ENCODE measurements around the gene B4GALT1.
A peak's percentile ranks its signal among the peaks of the same experiment; 100 is the strongest.

The B4GALT1 gene

DNA sequence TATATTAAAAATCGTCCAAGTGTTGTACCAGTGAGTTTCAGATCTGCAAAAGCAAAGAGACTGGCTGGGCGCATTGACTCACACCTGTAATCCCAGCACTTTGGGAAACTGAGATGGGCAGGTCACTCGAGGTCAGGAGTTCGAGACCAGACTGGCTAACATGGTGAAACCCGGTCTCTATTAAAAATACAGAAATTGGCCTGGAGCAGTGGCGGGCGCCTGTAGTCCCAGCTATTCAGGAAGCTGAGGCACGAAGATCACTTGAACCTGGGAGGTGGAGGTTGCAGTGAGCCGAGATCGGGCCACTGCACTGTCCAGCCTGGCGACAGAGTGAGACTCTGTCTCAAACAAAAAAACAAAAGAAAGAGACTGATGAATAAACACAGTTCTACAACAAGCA is 18.3 kb upstream of the B4GALT1 start:
- Histone ChIP-seq H3K9ac (ENCODE audit: low read depth in 1 of 2, low read length in 2 of 2) (no peak overlapping the region), H3K9me3 (ENCODE audit: control insufficient read depth in 2 of 2, low read length in 2 of 2) (no peaks in the 10 kb centered on the region), H3K4me3 (ENCODE audit: low read length in 2 of 2) (no peak overlapping the region), H3K27ac (ENCODE audit: low read depth in 2 of 2, low read length in 2 of 2) (peak overlapping the region in 1 of 2 donors; percentile 20), H3K27me3 (ENCODE audit: control insufficient read depth in 2 of 2, insufficient read depth in 2 of 2, low read length in 2 of 2) (peaks cover 0 to 3% of the 10 kb centered on the region in 2 donors), H3K4me1 (ENCODE audit: control insufficient read depth in 2 of 2, insufficient read depth in 2 of 2, low read length in 2 of 2) (peaks cover 14 to 17% of the 10 kb centered on the region in 2 donors), H3K36me3 (ENCODE audit: control insufficient read depth in 2 of 2, insufficient read depth in 2 of 2, low read length in 2 of 2) (no peaks in the 10 kb centered on the region)

DNA sequence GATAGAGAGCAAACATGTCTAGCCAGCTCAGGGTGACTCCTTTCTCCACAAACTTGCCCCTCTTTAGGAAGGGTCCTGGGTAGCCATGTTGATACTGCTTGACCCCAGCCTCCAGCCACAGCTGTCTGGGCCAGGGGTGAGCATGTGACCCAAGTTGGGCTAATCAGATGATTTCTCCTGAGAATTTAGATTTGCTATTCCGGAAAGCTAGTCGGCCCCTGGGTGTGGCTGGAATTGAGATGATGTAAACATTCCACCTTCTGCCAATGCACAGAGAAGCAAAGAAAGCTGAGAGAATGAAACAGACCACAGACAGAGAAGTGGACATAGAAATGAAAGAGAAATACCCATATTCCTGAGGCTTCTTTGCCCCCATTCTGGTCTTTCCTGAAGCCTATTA is 17.8 kb upstream of the B4GALT1 start:
- Histone ChIP-seq H3K27me3 (ENCODE audit: control insufficient read depth in 2 of 2, insufficient read depth in 2 of 2, low read length in 2 of 2) (peaks cover 0 to 3% of the 10 kb centered on the region in 2 donors), H3K36me3 (ENCODE audit: control insufficient read depth in 2 of 2, insufficient read depth in 2 of 2, low read length in 2 of 2) (no peaks in the 10 kb centered on the region), H3K9ac (ENCODE audit: low read depth in 1 of 2, low read length in 2 of 2) (no peak overlapping the region), H3K4me1 (ENCODE audit: control insufficient read depth in 2 of 2, insufficient read depth in 2 of 2, low read length in 2 of 2) (peaks cover 14 to 17% of the 10 kb centered on the region in 2 donors), H3K27ac (ENCODE audit: low read depth in 2 of 2, low read length in 2 of 2) (peak overlapping the region in 1 of 2 donors; percentile 30), H3K4me3 (ENCODE audit: low read length in 2 of 2) (no peak overlapping the region), H3K9me3 (ENCODE audit: control insufficient read depth in 2 of 2, low read length in 2 of 2) (no peaks in the 10 kb centered on the region)

DNA sequence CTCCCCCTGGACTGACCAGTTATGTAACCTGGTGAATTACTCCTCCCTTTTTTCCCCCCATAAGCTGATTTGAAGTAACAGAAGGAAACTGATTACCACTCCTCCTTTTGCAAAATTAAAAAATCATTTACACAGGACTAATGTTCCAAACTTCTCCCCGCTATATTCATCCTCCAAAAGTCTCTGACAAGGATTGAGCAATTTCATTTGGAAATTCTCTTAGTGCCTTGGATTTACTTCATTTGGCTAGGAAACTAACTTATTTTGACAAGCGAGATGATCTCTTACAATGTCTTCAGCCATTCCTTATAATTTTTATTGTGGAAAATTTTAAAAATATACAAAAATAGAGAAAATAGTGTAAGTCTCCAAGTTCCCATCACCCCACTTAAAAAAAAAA is 15.4 kb upstream of the B4GALT1 start:
- Histone ChIP-seq H3K9ac (ENCODE audit: low read depth in 1 of 2, low read length in 2 of 2) (no peak overlapping the region), H3K36me3 (ENCODE audit: control insufficient read depth in 2 of 2, insufficient read depth in 2 of 2, low read length in 2 of 2) (no peaks in the 10 kb centered on the region), H3K4me3 (ENCODE audit: low read length in 2 of 2) (no peak overlapping the region), H3K27me3 (ENCODE audit: control insufficient read depth in 2 of 2, insufficient read depth in 2 of 2, low read length in 2 of 2) (peaks cover 0 to 3% of the 10 kb centered on the region in 2 donors), H3K9me3 (ENCODE audit: control insufficient read depth in 2 of 2, low read length in 2 of 2) (no peaks in the 10 kb centered on the region), H3K4me1 (ENCODE audit: control insufficient read depth in 2 of 2, insufficient read depth in 2 of 2, low read length in 2 of 2) (peaks cover 14 to 17% of the 10 kb centered on the region in 2 donors), H3K27ac (ENCODE audit: low read depth in 2 of 2, low read length in 2 of 2) (no peak overlapping the region)

DNA sequence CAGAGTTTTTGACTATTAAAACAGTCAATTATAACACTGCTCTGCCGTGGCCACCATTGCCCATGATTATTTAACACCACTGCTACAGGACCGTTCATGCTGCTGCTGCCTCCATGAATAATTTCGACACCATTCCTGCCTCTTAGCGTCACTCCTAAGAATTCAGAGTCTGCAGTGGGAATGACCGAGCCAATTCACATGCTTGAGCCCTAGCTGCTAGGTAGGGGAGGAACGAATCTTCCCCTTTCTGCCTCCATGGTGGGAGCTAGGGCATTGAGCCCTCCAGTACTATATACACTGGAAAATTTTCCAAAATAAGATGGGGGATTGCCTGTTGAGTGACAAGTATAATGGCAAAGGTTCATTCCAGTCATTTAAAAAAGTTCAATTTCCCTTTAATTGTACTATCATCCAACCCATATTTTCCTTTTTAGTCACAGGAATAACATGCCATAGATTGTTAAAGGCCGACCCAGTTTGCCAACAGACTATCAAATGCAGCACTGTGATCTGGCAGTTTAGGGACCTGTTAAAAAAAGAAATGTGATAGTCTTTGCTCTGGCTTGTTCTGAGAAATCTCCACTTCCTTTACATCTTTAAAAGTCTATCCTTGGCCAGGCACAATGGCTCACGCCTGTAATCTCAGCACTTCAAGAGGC is 13.5 kb upstream of the B4GALT1 start:
- Histone ChIP-seq H3K27me3 (ENCODE audit: control insufficient read depth in 2 of 2, insufficient read depth in 2 of 2, low read length in 2 of 2) (peaks cover 0 to 3% of the 10 kb centered on the region in 2 donors), H3K27ac (ENCODE audit: low read depth in 2 of 2, low read length in 2 of 2) (no peak overlapping the region), H3K9me3 (ENCODE audit: control insufficient read depth in 2 of 2, low read length in 2 of 2) (no peaks in the 10 kb centered on the region), H3K4me1 (ENCODE audit: control insufficient read depth in 2 of 2, insufficient read depth in 2 of 2, low read length in 2 of 2) (peaks cover 1 to 8% of the 10 kb centered on the region in 2 donors), H3K36me3 (ENCODE audit: control insufficient read depth in 2 of 2, insufficient read depth in 2 of 2, low read length in 2 of 2) (no peaks in the 10 kb centered on the region), H3K9ac (ENCODE audit: low read depth in 1 of 2, low read length in 2 of 2) (no peak overlapping the region), H3K4me3 (ENCODE audit: low read length in 2 of 2) (no peak overlapping the region)

DNA sequence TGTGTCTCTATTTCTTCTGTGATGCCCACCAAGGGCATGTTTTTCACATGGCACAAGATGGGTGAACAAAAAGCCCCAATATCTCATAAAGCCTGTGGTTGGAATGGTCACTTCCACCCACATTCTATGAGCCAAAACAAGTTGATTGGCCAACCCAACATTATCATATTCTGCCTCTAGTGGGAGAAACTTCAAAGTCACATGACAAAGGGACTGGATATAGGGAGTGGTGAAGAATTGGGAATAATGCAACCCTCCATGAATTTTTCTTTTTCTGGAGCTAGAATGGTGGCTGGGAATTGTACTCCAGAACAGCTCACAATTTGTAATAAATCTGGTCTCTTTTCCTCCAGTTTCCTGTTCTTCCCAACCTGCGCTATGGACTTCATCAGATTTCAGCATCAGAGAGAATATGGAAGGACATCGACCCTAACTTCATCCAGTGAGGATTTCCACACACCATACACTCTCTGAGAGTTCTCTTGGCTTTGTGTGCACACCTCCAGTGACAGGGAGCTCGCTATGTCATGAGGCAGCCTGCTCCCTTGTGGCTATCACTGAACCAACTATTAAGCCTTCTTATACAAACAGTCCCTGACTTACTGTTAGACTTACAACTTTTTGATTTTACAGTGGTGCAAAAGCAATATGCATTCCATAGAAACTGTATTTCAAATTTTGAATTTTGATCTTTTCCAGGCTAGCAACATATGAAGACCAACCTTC is 12.0 kb upstream of the B4GALT1 start:
- Histone ChIP-seq H3K27me3 (ENCODE audit: control insufficient read depth in 2 of 2, insufficient read depth in 2 of 2, low read length in 2 of 2) (peaks cover 0 to 3% of the 10 kb centered on the region in 2 donors), H3K27ac (ENCODE audit: low read depth in 2 of 2, low read length in 2 of 2) (no peak overlapping the region), H3K36me3 (ENCODE audit: control insufficient read depth in 2 of 2, insufficient read depth in 2 of 2, low read length in 2 of 2) (no peaks in the 10 kb centered on the region), H3K9ac (ENCODE audit: low read depth in 1 of 2, low read length in 2 of 2) (no peak overlapping the region), H3K4me1 (ENCODE audit: control insufficient read depth in 2 of 2, insufficient read depth in 2 of 2, low read length in 2 of 2) (no peaks in the 10 kb centered on the region), H3K4me3 (ENCODE audit: low read length in 2 of 2) (no peak overlapping the region), H3K9me3 (ENCODE audit: control insufficient read depth in 2 of 2, low read length in 2 of 2) (no peaks in the 10 kb centered on the region)

DNA sequence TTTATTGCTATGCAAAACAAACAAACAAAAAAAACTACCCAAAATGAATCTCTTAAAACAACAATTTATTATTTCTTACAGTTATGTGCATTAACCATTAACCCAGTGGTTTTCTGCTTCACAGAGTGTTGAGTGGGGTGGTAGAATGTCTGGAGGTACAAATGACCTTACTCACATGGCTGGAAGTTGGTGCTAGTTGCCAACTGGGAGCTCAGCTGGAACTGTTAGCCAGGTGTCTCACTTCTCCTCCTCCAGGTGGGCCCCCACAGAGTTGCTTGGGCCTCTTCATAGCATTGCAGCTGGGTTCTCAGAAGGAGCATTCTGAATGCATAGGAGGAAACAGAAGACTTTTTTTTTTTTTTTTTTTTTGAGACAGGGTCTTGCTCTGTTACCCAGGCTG is 10.5 kb upstream of the B4GALT1 start:
- Histone ChIP-seq H3K9me3 (ENCODE audit: control insufficient read depth in 2 of 2, low read length in 2 of 2) (no peaks in the 10 kb centered on the region), H3K27ac (ENCODE audit: low read depth in 2 of 2, low read length in 2 of 2) (no peak overlapping the region), H3K27me3 (ENCODE audit: control insufficient read depth in 2 of 2, insufficient read depth in 2 of 2, low read length in 2 of 2) (peaks cover 0 to 3% of the 10 kb centered on the region in 2 donors), H3K9ac (ENCODE audit: low read depth in 1 of 2, low read length in 2 of 2) (no peak overlapping the region), H3K4me1 (ENCODE audit: control insufficient read depth in 2 of 2, insufficient read depth in 2 of 2, low read length in 2 of 2) (no peaks in the 10 kb centered on the region), H3K36me3 (ENCODE audit: control insufficient read depth in 2 of 2, insufficient read depth in 2 of 2, low read length in 2 of 2) (no peaks in the 10 kb centered on the region), H3K4me3 (ENCODE audit: low read length in 2 of 2) (no peak overlapping the region)

DNA sequence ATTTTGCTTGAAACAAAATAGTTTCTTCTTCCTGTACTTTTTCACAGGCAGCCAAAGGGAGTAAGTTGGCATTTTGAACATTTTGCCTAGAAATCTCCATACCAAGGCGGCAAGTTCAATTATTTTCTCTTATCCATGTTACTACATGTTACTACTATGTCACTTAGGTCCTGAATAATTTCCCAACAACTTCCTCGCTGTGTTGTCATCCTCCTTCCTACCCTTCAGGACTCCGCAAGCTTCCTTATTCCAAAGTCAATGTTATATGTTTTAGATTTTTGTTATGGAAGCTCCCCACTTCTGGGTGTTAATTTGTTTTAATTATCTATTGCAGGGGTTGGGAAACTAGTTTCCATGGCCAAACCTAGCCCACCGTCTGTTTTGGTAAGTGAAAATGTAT is 9.9 kb upstream of the B4GALT1 start:
- Histone ChIP-seq H3K9ac (ENCODE audit: low read depth in 1 of 2, low read length in 2 of 2) (no peak overlapping the region), H3K27ac (ENCODE audit: low read depth in 2 of 2, low read length in 2 of 2) (no peak overlapping the region), H3K4me1 (ENCODE audit: control insufficient read depth in 2 of 2, insufficient read depth in 2 of 2, low read length in 2 of 2) (no peaks in the 10 kb centered on the region), H3K36me3 (ENCODE audit: control insufficient read depth in 2 of 2, insufficient read depth in 2 of 2, low read length in 2 of 2) (no peaks in the 10 kb centered on the region), H3K9me3 (ENCODE audit: control insufficient read depth in 2 of 2, low read length in 2 of 2) (no peaks in the 10 kb centered on the region), H3K27me3 (ENCODE audit: control insufficient read depth in 2 of 2, insufficient read depth in 2 of 2, low read length in 2 of 2) (peaks cover 0 to 3% of the 10 kb centered on the region in 2 donors), H3K4me3 (ENCODE audit: low read length in 2 of 2) (no peak overlapping the region)

DNA sequence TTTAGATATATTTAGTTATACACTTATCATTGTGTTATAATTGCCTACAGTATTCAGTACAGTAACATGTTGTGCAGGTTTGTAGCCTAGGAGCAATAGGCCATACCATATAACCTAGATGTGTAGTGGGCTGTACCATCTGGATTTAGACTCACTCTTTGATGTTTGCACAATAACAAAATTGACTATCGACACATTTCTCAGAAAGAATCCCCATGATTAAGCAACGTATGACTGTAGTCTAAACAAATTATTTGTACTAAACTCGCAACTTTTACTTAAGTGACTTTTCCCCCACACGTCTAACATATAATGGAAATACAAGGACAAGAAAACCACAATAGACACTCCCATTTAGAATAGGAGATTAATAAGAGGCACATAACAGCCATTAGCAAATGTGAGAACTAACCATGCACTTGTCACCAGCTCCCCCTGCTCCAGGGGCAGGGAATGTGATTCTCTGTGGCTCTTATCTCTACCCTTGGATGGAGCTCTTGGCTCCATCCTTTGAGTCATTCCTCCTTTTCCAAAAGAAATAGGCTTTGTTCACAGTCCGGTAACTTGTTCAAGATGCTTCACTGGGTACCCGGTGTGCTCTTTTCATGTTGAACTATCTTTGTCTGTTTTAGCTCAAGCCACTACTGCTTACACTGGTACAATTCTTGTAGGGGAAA is 8.7 kb upstream of the B4GALT1 start:
- H3K9me3 ChIP-seq (ENCODE audit: control insufficient read depth in 2 of 2, low read length in 2 of 2) = no peaks in the 10 kb centered on the region
- no peaks in the 10 kb centered on the region for H3K27me3 ChIP-seq (ENCODE audit: control insufficient read depth in 2 of 2, insufficient read depth in 2 of 2, low read length in 2 of 2)
- H3K4me1 ChIP-seq (ENCODE audit: control insufficient read depth in 2 of 2, insufficient read depth in 2 of 2, low read length in 2 of 2) = no peaks in the 10 kb centered on the region
- H3K9ac ChIP-seq (ENCODE audit: low read depth in 1 of 2, low read length in 2 of 2) = no peak overlapping the region
- H3K27ac ChIP-seq (ENCODE audit: low read depth in 2 of 2, low read length in 2 of 2) = no peak overlapping the region
- no peak overlapping the region for H3K4me3 ChIP-seq (ENCODE audit: low read length in 2 of 2)
- no peaks in the 10 kb centered on the region for H3K36me3 ChIP-seq (ENCODE audit: control insufficient read depth in 2 of 2, insufficient read depth in 2 of 2, low read length in 2 of 2)

DNA sequence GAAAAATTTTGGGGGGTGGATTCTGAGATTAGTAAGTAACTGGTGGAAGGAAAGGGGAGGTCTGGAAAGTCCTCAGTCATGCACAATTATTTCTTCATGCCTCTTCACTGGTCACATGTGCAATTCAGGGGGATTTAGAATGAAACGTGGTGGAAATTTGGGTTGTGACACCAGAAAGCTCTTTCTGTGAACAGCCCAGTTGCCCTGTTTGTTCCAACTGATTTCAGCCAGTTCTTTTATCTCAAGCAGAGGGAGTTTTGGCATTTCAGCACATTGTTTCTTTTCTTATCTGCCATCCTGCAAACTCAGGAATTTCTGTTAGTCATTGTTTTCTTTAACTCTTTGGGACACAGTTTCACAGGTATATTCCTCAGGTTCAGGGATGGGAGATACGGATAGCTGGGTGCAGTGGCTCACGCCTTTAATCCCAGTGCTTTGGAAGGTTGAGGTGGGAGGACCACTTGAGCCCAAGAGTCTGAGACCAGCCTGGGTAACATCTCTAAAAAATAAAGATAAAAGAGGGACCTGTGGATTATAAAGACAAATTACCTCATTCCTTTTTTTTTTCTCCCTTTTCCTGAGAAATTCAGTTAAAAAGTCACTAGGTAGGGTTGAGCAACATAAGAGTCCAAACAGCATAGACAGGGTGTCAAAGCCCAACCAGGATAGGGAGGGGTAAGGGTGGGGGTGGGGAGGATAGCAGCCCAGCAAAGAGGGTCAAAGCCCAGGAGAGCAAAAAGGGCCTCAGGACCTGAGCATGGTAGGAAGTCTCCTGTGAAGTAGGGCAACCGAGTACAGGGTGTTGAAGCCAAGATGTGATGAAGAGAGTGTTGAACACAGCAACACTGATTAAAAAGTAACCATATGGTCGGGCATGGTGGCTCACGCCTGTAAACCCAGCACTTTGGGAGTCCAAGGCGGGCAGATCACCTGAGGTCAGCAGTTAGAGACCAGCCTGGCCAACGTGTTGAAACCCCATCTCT is 5.4 kb upstream of the B4GALT1 start:
- Histone ChIP-seq H3K9me3 (ENCODE audit: control insufficient read depth in 2 of 2, low read length in 2 of 2) (no peaks in the 10 kb centered on the region), H3K4me1 (ENCODE audit: control insufficient read depth in 2 of 2, insufficient read depth in 2 of 2, low read length in 2 of 2) (peaks cover 5 to 6% of the 10 kb centered on the region in 2 donors), H3K27ac (ENCODE audit: low read depth in 2 of 2, low read length in 2 of 2) (no peak overlapping the region), H3K9ac (ENCODE audit: low read depth in 1 of 2, low read length in 2 of 2) (no peak overlapping the region), H3K36me3 (ENCODE audit: control insufficient read depth in 2 of 2, insufficient read depth in 2 of 2, low read length in 2 of 2) (no peaks in the 10 kb centered on the region), H3K4me3 (ENCODE audit: low read length in 2 of 2) (no peak overlapping the region), H3K27me3 (ENCODE audit: control insufficient read depth in 2 of 2, insufficient read depth in 2 of 2, low read length in 2 of 2) (no peaks in the 10 kb centered on the region)
